Lower leg skin (tissue), 4 donors: Measurements from ENCODE around the gene SMC6. TPM values are rescaled to one million over a fixed set of nuclear protein-coding genes. Genes with fewer than 3 reads are reported as not detected.

Experiments
- DNase-seq, 2 donors: peaks; one replicate each; pipeline ENCODE4 v3.0.0-alpha.2; 2019; ENCODE audit warnings: low spot score in 2 of 2
- H3K4me3 ChIP-seq: fragments of 200-600 bp; sonication (generic); 2 replicates; pipeline ENCODE4 v1.5.1; 2017; ENCODE audit warnings: mild to moderate bottlenecking, low read depth; ENCODE audit not compliant: poor library complexity, severe bottlenecking
- POLR2A ChIP-seq, 2 donors: fragments of 450-650 bp; IDR thresholded peaks; one replicate each; pipeline ENCODE4 v1.6.1; 2016 to 2017; ENCODE audit warnings: antibody characterized with exemption in 2 of 2, mild to moderate bottlenecking in 1 of 2, moderate library complexity in 1 of 2
- WGBS, 2 donors: methylation state at CpG; one replicate each; pipeline ENCODE4 v1.1.5; 2018; 5-methylcytosine and 5-hydroxymethylcytosine counted together
- intact Hi-C: fragments of 100-400 bp; cut with DNase I; formaldehyde crosslinking; loops from one replicate; pipeline ENCODE4 v1.15.0; 2023; ENCODE audit warnings: low total_unique reads
- total RNA-seq, 4 donors: library from RNA; depleted of rRNA; stranded (reverse); fragments of >200 nt; gene quantifications; one replicate each; pipeline ENCODE4 v1.1.0, GENCODE V29; 2016
- TF ChIP-seq, protein P1 (sequence below), 3 donors: fragments of 450-650 bp; IDR thresholded peaks; one replicate each; pipeline ENCODE4 v1.5.1; 2016; ENCODE audit warnings: antibody characterized with exemption in 3 of 3, mild to moderate bottlenecking in 3 of 3, moderate library complexity in 2 of 3

Gene SMC6
- total RNA-seq, 4 donors from 2014 or later: 14.2 to 17.9 (median 15.4) TPM

DNA sequence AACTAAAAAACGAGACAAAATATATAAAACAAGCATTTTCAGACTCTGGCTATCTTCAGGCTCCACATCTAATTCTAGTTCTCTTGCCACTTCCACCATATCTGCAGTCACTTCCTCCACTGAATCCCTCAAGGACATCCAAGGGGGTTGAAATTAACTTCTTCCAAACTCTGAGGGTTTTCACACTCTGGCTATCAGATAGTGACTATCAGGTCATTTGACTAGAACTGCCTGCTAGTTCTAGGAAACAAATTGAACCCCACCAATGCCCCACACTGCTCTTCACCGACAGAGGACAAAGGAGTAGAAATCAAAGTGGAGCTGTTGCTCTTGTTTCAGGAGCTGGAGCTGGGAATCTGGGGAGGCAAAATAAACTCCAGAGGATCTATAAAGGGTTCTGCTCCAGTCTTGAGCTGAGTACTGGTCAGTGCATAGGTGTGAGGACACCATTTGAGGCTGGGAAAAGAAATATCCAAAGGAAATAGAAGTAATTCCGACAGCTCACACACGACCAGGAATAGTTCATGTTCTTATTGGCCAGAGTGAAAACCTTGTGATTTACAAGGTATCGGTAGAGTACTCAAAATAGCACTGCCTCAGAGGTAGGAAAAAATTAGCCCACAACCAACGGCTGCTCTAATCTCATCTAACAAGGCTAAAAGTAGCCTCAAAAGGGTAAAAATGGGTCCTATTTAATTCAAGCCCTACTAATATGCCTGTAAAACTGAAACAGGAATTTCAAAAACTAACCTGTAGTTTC, 71.3 kb downstream of the SMC6 start:
- intact Hi-C loops: no loop called here
- DNase-seq: no peak
- H3K4me3 ChIP-seq: no peak overlapping the region
- 86 to 88% methylated on average over 6 of the region's 6 CpGs for WGBS, 2 donors
- no peak for TF ChIP-seq POLR2A (IDR thresholded peaks at IDR 0.05)
- TF ChIP-seq, protein P1, sequence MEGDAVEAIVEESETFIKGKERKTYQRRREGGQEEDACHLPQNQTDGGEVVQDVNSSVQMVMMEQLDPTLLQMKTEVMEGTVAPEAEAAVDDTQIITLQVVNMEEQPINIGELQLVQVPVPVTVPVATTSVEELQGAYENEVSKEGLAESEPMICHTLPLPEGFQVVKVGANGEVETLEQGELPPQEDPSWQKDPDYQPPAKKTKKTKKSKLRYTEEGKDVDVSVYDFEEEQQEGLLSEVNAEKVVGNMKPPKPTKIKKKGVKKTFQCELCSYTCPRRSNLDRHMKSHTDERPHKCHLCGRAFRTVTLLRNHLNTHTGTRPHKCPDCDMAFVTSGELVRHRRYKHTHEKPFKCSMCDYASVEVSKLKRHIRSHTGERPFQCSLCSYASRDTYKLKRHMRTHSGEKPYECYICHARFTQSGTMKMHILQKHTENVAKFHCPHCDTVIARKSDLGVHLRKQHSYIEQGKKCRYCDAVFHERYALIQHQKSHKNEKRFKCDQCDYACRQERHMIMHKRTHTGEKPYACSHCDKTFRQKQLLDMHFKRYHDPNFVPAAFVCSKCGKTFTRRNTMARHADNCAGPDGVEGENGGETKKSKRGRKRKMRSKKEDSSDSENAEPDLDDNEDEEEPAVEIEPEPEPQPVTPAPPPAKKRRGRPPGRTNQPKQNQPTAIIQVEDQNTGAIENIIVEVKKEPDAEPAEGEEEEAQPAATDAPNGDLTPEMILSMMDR (IDR thresholded peaks at IDR 0.05): no peak

DNA sequence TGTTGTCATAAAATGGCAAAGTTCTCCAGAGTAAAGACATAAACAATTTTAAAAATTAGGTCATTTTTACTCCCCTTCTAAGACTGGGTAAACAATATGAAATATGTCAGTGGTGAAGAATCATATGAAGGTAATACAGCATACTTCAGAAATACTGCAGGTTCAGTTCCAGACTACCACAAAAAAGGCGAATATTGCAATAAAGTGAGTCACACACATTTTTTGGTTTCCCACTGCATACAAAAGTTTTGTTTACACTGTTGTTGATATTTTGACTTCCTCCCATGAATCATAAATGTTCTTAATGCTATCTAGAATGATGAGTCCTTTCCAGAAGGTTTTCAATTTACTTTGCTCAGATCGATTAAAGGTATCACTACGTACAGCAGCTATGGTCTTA, 73.5 kb downstream of the SMC6 start:
- no peak overlapping the region for H3K4me3 ChIP-seq
- TF ChIP-seq, protein P1 (IDR thresholded peaks at IDR 0.05): no peak
- TF ChIP-seq POLR2A (IDR thresholded peaks at IDR 0.05): no peak
- WGBS, 2 donors: 97 to 100% methylated on average over 3 of the region's 3 CpGs
- intact Hi-C loops: no loop called here
- DNase-seq: no peak

DNA sequence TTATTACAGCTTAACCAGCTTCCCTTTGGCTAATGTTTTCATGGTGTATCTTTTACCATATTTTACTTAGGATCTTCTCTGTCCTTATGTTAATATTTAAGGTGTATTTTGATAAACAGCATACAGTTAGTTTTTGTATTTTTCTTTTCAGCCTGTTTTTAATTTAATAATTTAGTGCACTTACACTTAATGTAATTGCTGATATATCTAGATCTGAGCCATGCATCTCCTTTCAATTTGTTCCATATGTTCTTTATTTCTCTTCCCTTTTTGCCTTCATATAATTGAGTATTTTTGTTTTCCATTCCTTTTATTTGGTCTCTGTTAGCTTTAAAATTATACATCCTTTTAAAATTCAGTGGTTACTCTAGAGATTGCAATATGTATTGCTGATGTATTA, 78.8 kb downstream of the SMC6 start:
- no peak for TF ChIP-seq POLR2A (IDR thresholded peaks at IDR 0.05)
- TF ChIP-seq, protein P1 (IDR thresholded peaks at IDR 0.05): no peak
- intact Hi-C loops: no loop called here
- DNase-seq: no peak
- no peak overlapping the region for H3K4me3 ChIP-seq

DNA sequence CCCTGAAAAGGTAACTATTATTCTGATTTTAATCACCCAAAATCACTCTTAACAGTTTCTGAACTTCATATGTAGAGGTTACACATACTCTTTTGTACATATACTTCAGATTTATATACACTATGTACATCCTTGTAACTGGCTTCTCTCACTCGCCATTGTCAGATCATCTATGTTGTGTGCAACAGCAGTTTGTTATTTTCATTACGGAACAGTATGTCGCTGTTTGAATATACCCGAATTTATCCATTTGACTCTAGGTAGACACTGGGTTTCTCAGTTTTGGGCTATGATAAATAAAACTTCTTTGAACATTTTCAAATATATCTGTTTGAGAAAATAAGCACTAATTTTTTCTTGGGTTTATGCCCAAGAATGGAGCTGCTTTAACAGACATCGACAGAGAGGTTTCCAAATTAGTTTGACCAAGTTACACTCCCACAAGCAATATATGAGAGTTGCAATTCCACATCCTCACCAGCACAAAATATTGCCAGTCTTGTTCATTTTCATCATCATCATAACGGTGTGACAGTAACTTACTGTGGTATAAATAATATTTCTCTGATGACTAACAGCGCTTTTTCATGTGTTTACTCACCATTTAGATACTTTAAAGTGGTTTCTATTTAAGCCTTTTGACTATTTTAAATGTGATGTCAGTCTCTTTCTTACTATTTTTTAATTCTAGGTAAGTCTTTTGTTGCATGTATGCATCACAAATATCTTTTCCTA, 80.9 kb downstream of the SMC6 start:
- no peak for TF ChIP-seq POLR2A (IDR thresholded peaks at IDR 0.05)
- TF ChIP-seq, protein P1 (IDR thresholded peaks at IDR 0.05): no peak
- WGBS, 2 donors: 77 to 78% methylated on average over 7 of the region's 7 CpGs
- DNase-seq: no peak
- H3K4me3 ChIP-seq: no peak overlapping the region
- intact Hi-C loops: no loop called here

DNA sequence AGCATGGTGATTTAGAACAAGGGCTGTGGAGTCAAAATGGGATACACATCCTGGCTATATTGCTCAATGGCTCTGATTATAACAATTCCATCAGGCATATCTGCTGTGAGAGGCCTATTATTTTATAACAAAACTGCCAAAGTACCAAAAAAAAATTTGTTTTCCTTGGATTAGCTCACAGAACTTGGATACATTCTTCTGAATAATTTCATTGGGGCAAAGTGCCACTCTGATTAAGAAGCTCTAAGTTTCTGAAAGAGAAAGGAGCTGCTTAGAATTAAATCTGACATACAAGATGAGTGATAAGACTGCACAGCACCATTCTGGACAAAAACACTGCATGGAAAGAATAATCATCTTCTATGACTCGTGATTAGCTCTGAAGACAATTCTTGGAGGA, 85.7 kb downstream of the SMC6 start:
- no peak overlapping the region for H3K4me3 ChIP-seq
- intact Hi-C loops: loop anchor here (10.0 kb wide), 1 partner anchor 893 kb away; no protein-coding TSS in a partner anchor
- DNase-seq: no peak
- TF ChIP-seq, protein P1 (IDR thresholded peaks at IDR 0.05): no peak
- TF ChIP-seq POLR2A (IDR thresholded peaks at IDR 0.05): no peak
- WGBS, 2 donors: 70 to 75% methylated on average over 1 of the region's 1 CpG
